Spleen (tissue), 7 donors: ENCODE data around the gene HS3ST1.

Experiments used
- POLR2A ChIP-seq, 3 donors: fragments of 450-650 bp; IDR thresholded peaks; one replicate each; pipeline ENCODE4 v1.5.1; 2017; ENCODE audit warnings: antibody characterized with exemption in 3 of 3, mild to moderate bottlenecking in 1 of 3
- TF ChIP-seq, protein P1 (sequence below), 11 experiments: fragments of 200-600 bp in 7 of 11; fragments of 450-650 bp in 4 of 11; sonication (generic) in 4 of 11; IDR thresholded peaks in 8 of 11; conservative IDR thresholded peaks in 3 of 11; 1 replicate in 7 of 11; 2 replicates in 4 of 11; pipeline versions ENCODE4 v1.4.0 to v1.8.0; 2016 to 2021; ENCODE audit warnings: antibody characterized with exemption in 11 of 11, inconsistent platforms in 4 of 11, mild to moderate bottlenecking in 1 of 11
- donor health status: DM: no; HTN: no; CAD: no; lungs with moderate emphysema.
- donor health status: DM: no; HTN: no; CAD: no.
- donor health status: DM: no; HTN: no; CAD: no.

DNA sequence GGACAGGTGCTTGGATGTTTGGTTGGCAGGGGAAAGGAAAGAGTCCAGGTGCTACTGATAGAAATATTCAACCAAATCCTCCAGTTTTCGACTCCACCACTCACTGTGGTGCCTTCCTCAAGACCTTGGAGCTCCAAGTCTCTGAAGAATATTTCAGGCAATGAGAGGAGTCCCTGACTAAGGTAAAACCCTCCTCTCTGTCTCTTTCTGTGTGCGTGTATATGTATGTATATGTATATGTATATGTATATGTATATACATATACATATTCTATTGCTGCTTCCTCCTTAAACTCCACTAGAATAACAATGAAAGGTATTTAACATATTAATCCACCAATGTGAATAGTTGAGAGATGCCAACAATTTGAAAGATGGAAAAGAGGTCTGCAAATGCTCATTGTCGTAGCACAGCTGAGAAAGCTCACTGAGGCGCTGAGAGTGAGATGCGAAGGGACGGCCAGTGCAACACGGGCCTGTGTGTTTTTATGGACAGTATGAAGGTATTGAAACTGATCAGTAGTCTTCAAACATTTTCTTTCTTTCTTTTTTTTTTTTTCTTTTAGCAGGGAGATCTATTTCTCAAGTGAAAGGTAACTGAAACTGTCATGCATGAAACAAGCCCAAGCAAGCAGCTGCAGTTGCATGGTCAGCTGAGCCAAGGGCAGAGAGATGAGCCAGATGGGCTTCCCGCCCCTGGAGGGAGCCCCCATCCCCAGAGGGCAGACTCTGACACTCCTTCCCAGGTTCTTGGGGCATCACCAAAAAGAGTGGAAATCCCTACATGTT lies 41.1 kb upstream of the HS3ST1 start:
- no peak for TF ChIP-seq POLR2A (IDR thresholded peaks at IDR 0.05)
- TF ChIP-seq, protein P1, sequence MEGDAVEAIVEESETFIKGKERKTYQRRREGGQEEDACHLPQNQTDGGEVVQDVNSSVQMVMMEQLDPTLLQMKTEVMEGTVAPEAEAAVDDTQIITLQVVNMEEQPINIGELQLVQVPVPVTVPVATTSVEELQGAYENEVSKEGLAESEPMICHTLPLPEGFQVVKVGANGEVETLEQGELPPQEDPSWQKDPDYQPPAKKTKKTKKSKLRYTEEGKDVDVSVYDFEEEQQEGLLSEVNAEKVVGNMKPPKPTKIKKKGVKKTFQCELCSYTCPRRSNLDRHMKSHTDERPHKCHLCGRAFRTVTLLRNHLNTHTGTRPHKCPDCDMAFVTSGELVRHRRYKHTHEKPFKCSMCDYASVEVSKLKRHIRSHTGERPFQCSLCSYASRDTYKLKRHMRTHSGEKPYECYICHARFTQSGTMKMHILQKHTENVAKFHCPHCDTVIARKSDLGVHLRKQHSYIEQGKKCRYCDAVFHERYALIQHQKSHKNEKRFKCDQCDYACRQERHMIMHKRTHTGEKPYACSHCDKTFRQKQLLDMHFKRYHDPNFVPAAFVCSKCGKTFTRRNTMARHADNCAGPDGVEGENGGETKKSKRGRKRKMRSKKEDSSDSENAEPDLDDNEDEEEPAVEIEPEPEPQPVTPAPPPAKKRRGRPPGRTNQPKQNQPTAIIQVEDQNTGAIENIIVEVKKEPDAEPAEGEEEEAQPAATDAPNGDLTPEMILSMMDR (IDR thresholded peaks at IDR 0.05 in 8 of 11, conservative IDR thresholded peaks at IDR 0.05 in 3 of 11): no peak
